OCI-LY7 (cell line): Measurements from ENCODE around the gene ATF7.

Experiments used
- EZH2phosphoT487 ChIP-seq: fragments of 200-600 bp; sonication (generic); IDR thresholded peaks from 2 replicates; pipeline ENCODE4 v1.6.1; 2018; ENCODE audit warnings: low read depth, borderline replicate concordance, mild to moderate bottlenecking, mixed run types, antibody characterized with exemption, low read length, moderate library complexity, mixed read lengths
- TF ChIP-seq, protein P1 (sequence below): fragments of 200-600 bp; sonication (generic); conservative IDR thresholded peaks from 2 replicates; pipeline ENCODE4 v1.5.1; 2014; ENCODE audit warnings: mild to moderate bottlenecking, antibody characterized with exemption, low read length, moderate library complexity, mixed read lengths

DNA sequence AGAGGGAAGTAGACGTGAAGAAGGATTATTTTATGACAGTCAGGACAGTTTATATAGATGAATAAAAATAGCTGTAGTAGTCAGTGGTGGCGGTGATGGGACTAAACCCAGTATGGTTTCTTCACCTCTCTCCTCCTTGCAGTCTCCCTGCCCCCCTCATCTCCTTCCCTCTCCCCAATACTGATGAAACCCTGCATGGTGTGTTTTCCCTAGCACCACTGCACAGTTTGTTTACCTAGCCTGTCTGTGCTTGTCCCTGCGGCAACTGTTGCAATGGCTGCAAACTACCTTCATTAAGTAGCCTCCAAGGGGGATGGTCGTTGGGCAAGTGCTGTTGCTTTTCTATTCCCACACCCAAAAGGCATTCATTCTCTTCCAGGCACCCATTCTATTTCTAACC is 159.5 kb downstream of the ATF7 start:
- TF ChIP-seq, protein P1, sequence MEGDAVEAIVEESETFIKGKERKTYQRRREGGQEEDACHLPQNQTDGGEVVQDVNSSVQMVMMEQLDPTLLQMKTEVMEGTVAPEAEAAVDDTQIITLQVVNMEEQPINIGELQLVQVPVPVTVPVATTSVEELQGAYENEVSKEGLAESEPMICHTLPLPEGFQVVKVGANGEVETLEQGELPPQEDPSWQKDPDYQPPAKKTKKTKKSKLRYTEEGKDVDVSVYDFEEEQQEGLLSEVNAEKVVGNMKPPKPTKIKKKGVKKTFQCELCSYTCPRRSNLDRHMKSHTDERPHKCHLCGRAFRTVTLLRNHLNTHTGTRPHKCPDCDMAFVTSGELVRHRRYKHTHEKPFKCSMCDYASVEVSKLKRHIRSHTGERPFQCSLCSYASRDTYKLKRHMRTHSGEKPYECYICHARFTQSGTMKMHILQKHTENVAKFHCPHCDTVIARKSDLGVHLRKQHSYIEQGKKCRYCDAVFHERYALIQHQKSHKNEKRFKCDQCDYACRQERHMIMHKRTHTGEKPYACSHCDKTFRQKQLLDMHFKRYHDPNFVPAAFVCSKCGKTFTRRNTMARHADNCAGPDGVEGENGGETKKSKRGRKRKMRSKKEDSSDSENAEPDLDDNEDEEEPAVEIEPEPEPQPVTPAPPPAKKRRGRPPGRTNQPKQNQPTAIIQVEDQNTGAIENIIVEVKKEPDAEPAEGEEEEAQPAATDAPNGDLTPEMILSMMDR = no peak
- no peak for TF ChIP-seq EZH2phosphoT487
